GM18526 (cell line): ENCODE measurements around the gene HEYL.

Experiments
- POLR2A ChIP-seq: IDR thresholded peaks from 3 replicates; pipeline ENCODE4 v1.6.1; 2011; ENCODE audit not compliant: insufficient read length; ENCODE audit errors: extremely low read depth

Gene HEYL

GRCh38 chr1:39608921-39609320 lies 30.5 kb downstream of the HEYL start:
- TF ChIP-seq POLR2A, result no peak

- no peak for TF ChIP-seq POLR2A
These were observed 43.3 kb downstream of the HEYL start for GRCh38 chr1:39596163-39596562.

DNA sequence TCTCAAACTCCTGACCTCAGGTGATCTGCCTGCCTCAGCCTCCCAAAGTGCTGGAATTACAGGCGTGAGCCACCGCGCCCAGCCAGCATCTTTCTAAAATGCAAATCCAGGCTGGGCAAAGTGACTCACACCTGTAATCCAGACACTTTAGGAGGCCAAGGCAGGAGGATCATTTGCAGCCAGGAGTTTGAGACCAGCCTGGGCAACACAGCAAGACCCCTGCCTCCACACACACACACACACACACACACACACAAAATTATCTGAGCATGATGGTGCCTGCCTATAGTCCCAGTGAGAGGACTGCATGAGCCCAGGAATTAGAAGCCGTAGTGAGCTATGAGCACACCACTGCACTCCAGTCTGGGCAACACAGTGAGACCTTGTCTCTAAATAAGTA lies 46.1 kb downstream of the HEYL start:
- TF ChIP-seq POLR2A, result no peak

DNA sequence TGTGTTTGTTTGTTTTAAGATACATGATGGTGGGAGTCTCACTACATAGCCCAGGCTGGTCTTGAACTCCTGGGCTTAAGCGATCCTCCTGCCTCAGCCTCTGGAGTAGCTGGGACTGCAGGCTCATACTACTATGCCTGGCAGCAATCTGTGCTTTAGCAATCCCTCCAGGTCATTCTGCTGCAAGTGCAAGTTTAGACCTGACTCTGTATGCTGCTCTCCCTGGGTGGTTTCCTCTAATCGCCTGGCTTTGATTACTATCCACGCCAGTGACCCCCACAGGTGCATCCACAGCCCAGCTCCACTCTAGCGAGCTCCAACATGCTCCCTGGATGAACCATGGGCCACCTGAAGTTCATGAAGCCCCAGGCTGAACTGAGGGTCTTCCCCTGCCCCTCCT lies 47.4 kb downstream of the HEYL start:
- no peak for TF ChIP-seq POLR2A

- TF ChIP-seq POLR2A, result no peak
These were observed 48.9 kb downstream of the HEYL start for GRCh38 chr1:39590546-39590945.

- no peak for TF ChIP-seq POLR2A
These were observed 53.5 kb downstream of the HEYL start for GRCh38 chr1:39585933-39586332.

DNA sequence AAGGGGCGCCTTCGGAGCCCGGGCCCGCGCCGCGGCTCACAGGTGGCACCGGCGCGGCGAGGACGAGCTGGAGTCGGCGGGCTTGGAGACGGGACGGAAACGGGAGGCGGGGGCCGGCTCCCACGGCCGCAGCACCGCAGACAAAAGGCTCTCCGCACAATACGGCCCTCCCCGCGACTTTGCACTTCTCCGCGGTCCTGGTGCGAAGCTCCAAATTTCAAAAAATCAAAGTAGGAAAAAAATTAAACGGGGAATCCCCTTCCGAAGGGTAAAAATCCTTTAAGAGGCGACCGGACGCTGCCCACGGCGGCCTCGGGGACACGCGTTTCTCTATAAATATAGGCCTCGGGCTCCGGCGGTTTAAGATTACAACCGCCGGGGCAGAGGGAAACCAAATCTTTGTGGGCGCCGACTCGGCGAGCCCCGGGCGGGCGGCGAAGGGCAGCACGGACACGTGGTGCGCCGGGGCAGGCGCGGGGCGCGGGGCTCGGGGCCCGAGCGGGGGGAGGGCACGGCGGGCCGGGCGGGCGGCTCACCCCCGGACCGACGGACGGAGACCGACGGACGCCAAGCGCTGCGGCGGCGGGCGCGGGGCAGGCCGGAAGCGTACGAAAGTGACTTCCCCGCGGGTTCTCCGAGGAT lies 63.3 kb downstream of the HEYL start:
- TF ChIP-seq POLR2A, result peak; percentile 11

DNA sequence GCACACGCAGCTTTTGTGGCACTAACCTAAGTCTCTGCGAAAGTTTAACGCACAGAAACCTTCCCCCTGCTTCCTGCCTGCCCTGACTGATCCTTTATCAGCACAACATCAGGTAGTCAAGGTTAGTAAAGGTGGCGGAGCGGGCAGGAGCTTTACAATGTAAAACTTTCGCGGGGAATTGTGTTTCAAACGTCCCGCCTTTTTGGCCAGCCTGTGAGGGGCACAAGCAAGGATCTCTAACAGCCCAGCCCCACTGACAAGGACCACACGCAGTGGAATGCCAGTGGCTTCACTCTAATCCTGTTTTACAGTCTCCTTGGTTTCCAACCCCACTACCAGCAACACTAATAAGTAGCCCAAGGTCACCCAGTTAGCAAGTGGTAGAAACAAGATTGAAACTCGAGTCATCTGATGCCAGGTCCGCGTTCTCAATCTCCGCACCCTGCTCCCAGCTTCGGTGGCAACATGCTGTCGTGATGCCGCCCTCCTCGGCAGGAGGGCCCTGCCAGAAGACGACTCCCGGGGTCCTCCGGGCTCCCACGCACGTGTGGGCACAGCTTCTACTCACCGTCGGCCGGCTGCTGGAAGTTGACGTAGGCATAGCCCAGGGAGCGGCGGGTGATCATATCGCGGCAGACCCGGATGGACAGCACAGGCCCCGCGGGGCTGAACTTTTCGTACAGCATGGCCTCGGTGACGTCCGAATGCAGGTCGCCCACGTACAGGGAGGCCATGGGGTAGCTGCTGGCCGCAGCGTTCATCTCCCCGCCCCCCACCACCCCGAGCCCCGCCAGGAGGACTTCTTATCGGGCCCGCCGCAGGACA lies 64.0 kb downstream of the HEYL start:
- TF ChIP-seq POLR2A, result peak; percentile 22

DNA sequence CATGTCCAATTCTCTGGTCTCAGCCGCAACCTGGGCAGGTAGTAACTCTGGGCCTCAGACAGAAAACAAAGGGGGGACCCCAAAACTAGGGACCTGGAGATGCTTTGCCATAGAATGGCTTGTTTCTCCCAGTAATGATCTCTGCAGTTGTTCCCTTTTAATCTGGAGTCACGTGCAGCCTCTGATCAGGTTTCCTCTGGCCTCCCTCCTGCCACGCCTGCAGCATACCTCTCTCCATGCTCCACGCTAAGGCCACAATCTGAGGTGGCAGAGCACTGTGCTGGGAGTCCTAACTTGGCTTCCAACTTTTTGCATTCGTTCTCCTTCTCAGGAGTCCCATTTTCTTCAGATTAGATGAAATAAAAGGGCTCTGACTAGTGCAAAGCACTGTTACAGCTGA lies 64.8 kb downstream of the HEYL start:
- TF ChIP-seq POLR2A, result no peak
